HG02885 (cell line): Measurements from ENCODE around the gene RECQL5.

Experiments used
- ATAC-seq: cut with Tn5 transposase; IDR thresholded peaks from one replicate; pipeline ENCODE4 v1.9.1; 2021; ENCODE audit warnings: mild to moderate bottlenecking; ENCODE audit not compliant: unreplicated experiment, poor library complexity

RECQL5 gene

GRCh38 chr17:75666959-75667790 lies at the start of gene RECQL5, which contains the start of gene SAP30BP:
Gene RECQL5 (minus strand): TSS chr17:75667154. CDS start chr17:75666557, 597 bp downstream.
Gene SAP30BP (plus strand): TSS chr17:75667338. CDS start chr17:75667373, 35 bp downstream.
- peak; percentile 87 for ATAC-seq

GRCh38 chr17:75712446-75712845 lies 45.5 kb upstream of the RECQL5 start:
- ATAC-seq: no peak

- no peak for ATAC-seq
Measured at GRCh38 chr17:75707079-75707571, 40.2 kb upstream of the RECQL5 start.

- ATAC-seq: no peak
Measured at GRCh38 chr17:75706042-75706728, 39.2 kb upstream of the RECQL5 start.

- no peak for ATAC-seq
Measured at GRCh38 chr17:75704963-75705875, 38.3 kb upstream of the RECQL5 start.

GRCh38 chr17:75703591-75703990 lies 36.6 kb upstream of the RECQL5 start:
- no peak for ATAC-seq

- no peak for ATAC-seq
Measured at GRCh38 chr17:75703191-75703590, 36.2 kb upstream of the RECQL5 start.

GRCh38 chr17:75701288-75701687 lies 34.3 kb upstream of the RECQL5 start:
- no peak for ATAC-seq

GRCh38 chr17:75698659-75699058 lies 31.7 kb upstream of the RECQL5 start:
- ATAC-seq: no peak

GRCh38 chr17:75697651-75698291 lies 30.8 kb upstream of the RECQL5 start:
- no peak for ATAC-seq

GRCh38 chr17:75695830-75696271 lies 28.9 kb upstream of the RECQL5 start:
- ATAC-seq: no peak

GRCh38 chr17:75695141-75695829 lies 28.3 kb upstream of the RECQL5 start:
- no peak for ATAC-seq

- ATAC-seq: no peak
Measured at GRCh38 chr17:75694536-75694935, 27.6 kb upstream of the RECQL5 start.

GRCh38 chr17:75693500-75694481 lies 26.8 kb upstream of the RECQL5 start:
- no peak for ATAC-seq

- no peak for ATAC-seq
Measured at GRCh38 chr17:75692976-75693375, 26.0 kb upstream of the RECQL5 start.

- no peak for ATAC-seq
Measured at GRCh38 chr17:75691801-75692626, 25.1 kb upstream of the RECQL5 start.

- ATAC-seq: no peak
Measured at GRCh38 chr17:75691371-75691791, 24.4 kb upstream of the RECQL5 start.
